ENCODE measurements around the gene TRAFD1. TPM values are rescaled to one million over a fixed set of nuclear protein-coding genes. Genes with fewer than 3 reads are reported as not detected.

The TRAFD1 gene
- total and polyA plus RNA-seq, 4 donors = 16.9 to 43.1 (median 37.8) TPM

DNA sequence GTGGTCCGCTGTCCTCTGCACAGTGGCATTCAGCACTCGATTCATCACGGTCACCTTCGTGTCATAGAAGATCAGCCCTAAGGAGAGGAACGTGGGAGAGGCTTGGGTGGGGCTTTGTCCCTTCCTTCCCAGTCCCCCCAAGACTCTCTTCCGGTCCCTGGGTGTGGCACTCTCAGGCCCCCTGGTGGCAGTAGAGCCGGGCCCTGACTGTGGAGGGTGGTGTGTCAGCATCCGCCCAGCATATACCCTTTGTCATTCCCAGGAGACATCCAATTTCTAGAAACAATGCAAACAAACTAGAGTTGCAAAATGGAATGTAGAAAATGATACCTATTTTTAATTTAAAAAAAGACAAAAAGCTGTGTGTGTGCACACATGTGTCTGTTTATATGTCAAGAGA lies 45.0 kb downstream of the TRAFD1 start:
- Histone ChIP-seq H3K4me3 (no peak overlapping the region), H3K9me3 (ENCODE audit: control insufficient read depth in 4 of 4, insufficient read depth in 3 of 4, low read length in 3 of 4) (no peaks in the 10 kb centered on the region), H3K27me3 (ENCODE audit: control insufficient read depth in 3 of 3, insufficient read depth in 3 of 3, low read length in 2 of 3) (no peaks in the 10 kb centered on the region), H3K4me1 (ENCODE audit: control insufficient read depth in 5 of 5, insufficient read depth in 5 of 5, low read length in 5 of 5) (no peaks in the 10 kb centered on the region), H3K9ac (ENCODE audit: insufficient read depth in 1 of 2, low read length in 2 of 2) (no peak overlapping the region), H3K36me3 (ENCODE audit: control insufficient read depth in 4 of 4, insufficient read depth in 4 of 4, low read length in 4 of 4) (peaks cover 0 to 50% (median 26%) of the 10 kb centered on the region in 4 donors), H3K27ac (ENCODE audit: low read depth in 1 of 2, low read length in 1 of 2) (no peak overlapping the region)
- TF ChIP-seq, protein P1, sequence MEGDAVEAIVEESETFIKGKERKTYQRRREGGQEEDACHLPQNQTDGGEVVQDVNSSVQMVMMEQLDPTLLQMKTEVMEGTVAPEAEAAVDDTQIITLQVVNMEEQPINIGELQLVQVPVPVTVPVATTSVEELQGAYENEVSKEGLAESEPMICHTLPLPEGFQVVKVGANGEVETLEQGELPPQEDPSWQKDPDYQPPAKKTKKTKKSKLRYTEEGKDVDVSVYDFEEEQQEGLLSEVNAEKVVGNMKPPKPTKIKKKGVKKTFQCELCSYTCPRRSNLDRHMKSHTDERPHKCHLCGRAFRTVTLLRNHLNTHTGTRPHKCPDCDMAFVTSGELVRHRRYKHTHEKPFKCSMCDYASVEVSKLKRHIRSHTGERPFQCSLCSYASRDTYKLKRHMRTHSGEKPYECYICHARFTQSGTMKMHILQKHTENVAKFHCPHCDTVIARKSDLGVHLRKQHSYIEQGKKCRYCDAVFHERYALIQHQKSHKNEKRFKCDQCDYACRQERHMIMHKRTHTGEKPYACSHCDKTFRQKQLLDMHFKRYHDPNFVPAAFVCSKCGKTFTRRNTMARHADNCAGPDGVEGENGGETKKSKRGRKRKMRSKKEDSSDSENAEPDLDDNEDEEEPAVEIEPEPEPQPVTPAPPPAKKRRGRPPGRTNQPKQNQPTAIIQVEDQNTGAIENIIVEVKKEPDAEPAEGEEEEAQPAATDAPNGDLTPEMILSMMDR (IDR thresholded peaks at IDR 0.05; ENCODE audit: control extremely low read depth, extremely low read depth) = no peak
- no peak for ATAC-seq (ENCODE audit: insufficient read depth, low FRiP score)
- no peak for DNase-seq
- WGBS, 2 donors = 58 to 68% methylated on average over 8 of the region's 8 CpGs

DNA sequence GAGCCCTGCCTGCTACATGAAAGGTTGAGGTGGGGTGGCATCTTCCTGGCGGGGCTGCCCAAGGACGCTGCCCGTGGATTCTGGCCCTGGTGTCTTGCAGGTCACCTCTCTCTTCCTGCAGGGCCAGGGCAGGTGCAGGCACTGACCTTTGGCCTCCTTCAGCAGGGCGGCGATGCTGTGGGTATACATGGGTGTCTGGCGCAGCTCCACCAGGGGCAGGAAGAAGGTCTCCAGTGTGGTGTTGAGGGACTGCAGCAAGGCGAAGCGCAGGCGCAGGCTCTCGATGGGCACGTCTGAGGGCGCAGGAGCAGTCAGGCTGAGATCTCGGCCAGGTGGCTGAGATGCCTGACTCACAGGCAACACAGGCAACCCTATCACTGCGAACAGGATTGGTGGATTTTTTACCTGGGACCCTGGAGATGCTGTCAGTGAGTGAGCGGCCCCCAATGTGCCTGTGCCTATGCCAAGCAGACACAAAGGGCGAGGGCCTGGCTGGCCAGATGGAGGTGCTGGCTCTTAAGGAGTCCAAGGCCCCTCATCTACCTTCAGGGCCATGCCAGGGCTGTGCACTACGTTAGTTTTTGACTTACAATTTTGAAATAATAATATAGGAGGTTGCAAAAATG lies 45.7 kb downstream of the TRAFD1 start:
- H3K9ac ChIP-seq (ENCODE audit: insufficient read depth in 1 of 2, low read length in 2 of 2) = no peak overlapping the region
- WGBS, 2 donors = 94% methylated on average over 17 of the region's 17 CpGs
- H3K27ac ChIP-seq (ENCODE audit: low read depth in 1 of 2, low read length in 1 of 2) = no peak overlapping the region
- no peaks in the 10 kb centered on the region for H3K27me3 ChIP-seq (ENCODE audit: control insufficient read depth in 3 of 3, insufficient read depth in 3 of 3, low read length in 2 of 3)
- no peaks in the 10 kb centered on the region for H3K9me3 ChIP-seq (ENCODE audit: control insufficient read depth in 4 of 4, insufficient read depth in 3 of 4, low read length in 3 of 4)
- no peak overlapping the region for H3K4me3 ChIP-seq
- DNase-seq (no peak), ATAC-seq (ENCODE audit: insufficient read depth, low FRiP score) (no peak)
- no peaks in the 10 kb centered on the region for H3K4me1 ChIP-seq (ENCODE audit: control insufficient read depth in 5 of 5, insufficient read depth in 5 of 5, low read length in 5 of 5)
- peaks cover 0 to 55% (median 30%) of the 10 kb centered on the region in 4 donors for H3K36me3 ChIP-seq (ENCODE audit: control insufficient read depth in 4 of 4, insufficient read depth in 4 of 4, low read length in 4 of 4)
- TF ChIP-seq, protein P1 (IDR thresholded peaks at IDR 0.05; ENCODE audit: control extremely low read depth, extremely low read depth) = no peak

DNA sequence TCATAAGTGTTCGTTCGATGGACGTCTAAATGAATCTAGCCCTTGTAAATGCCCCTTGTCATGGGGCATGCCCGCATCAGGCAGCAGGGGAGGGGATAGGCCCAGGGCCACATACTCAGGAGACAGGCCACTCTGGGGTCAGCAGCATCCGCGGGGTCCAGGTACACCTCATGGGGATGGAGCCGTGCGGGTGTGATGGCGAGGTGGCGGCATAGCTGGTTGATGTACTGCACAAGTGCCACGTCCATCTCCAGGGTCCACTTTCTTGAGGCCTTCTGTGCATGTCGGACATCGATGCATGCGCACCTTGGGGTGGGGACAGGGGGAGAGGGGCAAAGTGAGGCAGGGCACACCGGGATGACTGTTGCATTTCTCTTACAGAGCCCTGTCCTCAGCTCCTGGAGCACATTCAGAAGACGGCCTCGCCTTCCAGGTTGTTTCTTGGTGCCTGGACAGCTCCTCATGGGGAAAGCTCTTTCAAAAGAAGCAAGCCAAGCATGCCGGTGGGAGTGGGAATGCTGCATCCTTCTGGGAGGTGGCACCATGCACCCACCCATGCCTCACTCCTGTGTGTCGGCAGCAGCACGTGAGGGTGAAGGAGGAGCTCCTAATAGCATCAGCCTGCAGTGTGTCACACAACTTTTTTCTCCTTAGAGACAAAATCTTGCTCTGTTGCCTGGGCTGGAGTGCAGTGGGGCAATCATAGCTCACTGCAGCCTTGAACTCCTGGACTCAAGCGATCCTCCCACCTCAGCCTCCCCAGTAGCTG lies 47.4 kb downstream of the TRAFD1 start:
- DNase-seq = no peak
- 95% methylated on average over 21 of the region's 21 CpGs for WGBS, 2 donors

More for the DNA sequence above, 47.4 kb downstream of the TRAFD1 start:
- Histone ChIP-seq H3K9me3 (ENCODE audit: control insufficient read depth in 4 of 4, insufficient read depth in 3 of 4, low read length in 3 of 4) (no peaks in the 10 kb centered on the region), H3K4me3 (no peak overlapping the region), H3K27ac (ENCODE audit: low read depth in 1 of 2, low read length in 1 of 2) (no peak overlapping the region), H3K27me3 (ENCODE audit: control insufficient read depth in 3 of 3, insufficient read depth in 3 of 3, low read length in 2 of 3) (no peaks in the 10 kb centered on the region), H3K36me3 (ENCODE audit: control insufficient read depth in 4 of 4, insufficient read depth in 4 of 4, low read length in 4 of 4) (peaks cover 0 to 56% (median 40%) of the 10 kb centered on the region in 4 donors), H3K9ac (ENCODE audit: insufficient read depth in 1 of 2, low read length in 2 of 2) (no peak overlapping the region), H3K4me1 (ENCODE audit: control insufficient read depth in 5 of 5, insufficient read depth in 5 of 5, low read length in 5 of 5) (no peaks in the 10 kb centered on the region)
- TF ChIP-seq, protein P1 (IDR thresholded peaks at IDR 0.05; ENCODE audit: control extremely low read depth, extremely low read depth) = no peak
- ATAC-seq (ENCODE audit: insufficient read depth, low FRiP score) = no peak

Measured in lung (tissue), 12 donors.